Spleen (tissue), 7 donors: Measurements from ENCODE around the gene RARA.

Experiments
- POLR2A ChIP-seq, 3 donors: fragments of 450-650 bp; IDR thresholded peaks; one replicate each; pipeline ENCODE4 v1.5.1; 2017; ENCODE audit warnings: antibody characterized with exemption in 3 of 3, mild to moderate bottlenecking in 1 of 3
- TF ChIP-seq, protein P1 (sequence below), 11 experiments: fragments of 200-600 bp in 7 of 11; fragments of 450-650 bp in 4 of 11; sonication (generic) in 4 of 11; IDR thresholded peaks in 8 of 11; conservative IDR thresholded peaks in 3 of 11; 1 replicate in 7 of 11; 2 replicates in 4 of 11; pipeline versions ENCODE4 v1.4.0 to v1.8.0; 2016 to 2021; ENCODE audit warnings: antibody characterized with exemption in 11 of 11, inconsistent platforms in 4 of 11, mild to moderate bottlenecking in 1 of 11
- donor health status: DM: no; HTN: no; CAD: no; lungs with moderate emphysema.
- donor health status: DM: no; HTN: no; CAD: no.
- donor health status: DM: no; HTN: no; CAD: no.

GRCh38 chr17:40306395-40306794, 2.6 kb upstream of the RARA start:
- no peak for TF ChIP-seq POLR2A (IDR thresholded peaks at IDR 0.05)
- TF ChIP-seq, protein P1, sequence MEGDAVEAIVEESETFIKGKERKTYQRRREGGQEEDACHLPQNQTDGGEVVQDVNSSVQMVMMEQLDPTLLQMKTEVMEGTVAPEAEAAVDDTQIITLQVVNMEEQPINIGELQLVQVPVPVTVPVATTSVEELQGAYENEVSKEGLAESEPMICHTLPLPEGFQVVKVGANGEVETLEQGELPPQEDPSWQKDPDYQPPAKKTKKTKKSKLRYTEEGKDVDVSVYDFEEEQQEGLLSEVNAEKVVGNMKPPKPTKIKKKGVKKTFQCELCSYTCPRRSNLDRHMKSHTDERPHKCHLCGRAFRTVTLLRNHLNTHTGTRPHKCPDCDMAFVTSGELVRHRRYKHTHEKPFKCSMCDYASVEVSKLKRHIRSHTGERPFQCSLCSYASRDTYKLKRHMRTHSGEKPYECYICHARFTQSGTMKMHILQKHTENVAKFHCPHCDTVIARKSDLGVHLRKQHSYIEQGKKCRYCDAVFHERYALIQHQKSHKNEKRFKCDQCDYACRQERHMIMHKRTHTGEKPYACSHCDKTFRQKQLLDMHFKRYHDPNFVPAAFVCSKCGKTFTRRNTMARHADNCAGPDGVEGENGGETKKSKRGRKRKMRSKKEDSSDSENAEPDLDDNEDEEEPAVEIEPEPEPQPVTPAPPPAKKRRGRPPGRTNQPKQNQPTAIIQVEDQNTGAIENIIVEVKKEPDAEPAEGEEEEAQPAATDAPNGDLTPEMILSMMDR (IDR thresholded peaks at IDR 0.05 in 8 of 11, conservative IDR thresholded peaks at IDR 0.05 in 3 of 11), result no peak
